HepG2 (cell line): ENCODE measurements around the gene SLC9A8. TPM values are rescaled to one million over a fixed set of nuclear protein-coding genes. Genes with fewer than 3 reads are reported as not detected.

ENCODE experiments used
- AHDC1 ChIP-seq: sonication (generic); formaldehyde crosslinking; IDR thresholded peaks from 2 replicates; pipeline ENCODE4 v1.5.1; 2020; ENCODE audit warnings: mild to moderate bottlenecking, missing genetic modification reagents, borderline replicate concordance
- FOXP1 ChIP-seq, 2 experiments: fragments of 450-650 bp in 1 of 2; IDR thresholded peaks; 2 replicates each; pipeline ENCODE4 v1.6.1; 2017 to 2018; ENCODE audit warnings: antibody characterized with exemption in 1 of 2
- GRHL1 ChIP-seq: sonication (generic); formaldehyde crosslinking; conservative IDR thresholded peaks from 2 replicates; pipeline ENCODE4 v1.8.0; 2022; ENCODE audit warnings: missing genetic modification reagents
- HOXA5 ChIP-seq: sonication (generic); formaldehyde crosslinking; IDR thresholded peaks from 2 replicates; pipeline ENCODE4 v1.4.0; 2020; ENCODE audit warnings: missing genetic modification reagents
- KLF16 ChIP-seq, 2 experiments: sonication (generic) in 1 of 2; formaldehyde crosslinking in 1 of 2; IDR thresholded peaks; 2 replicates each; pipeline versions ENCODE4 v1.6.1 to v1.8.0; 2016 to 2023; ENCODE audit warnings: missing genetic modification reagents in 2 of 2, missing compliant biosample characterization in 1 of 2
- MAFF ChIP-seq: IDR thresholded peaks from 2 replicates; pipeline ENCODE4 v1.6.1; 2011; ENCODE audit warnings: low read depth, low read length, improper control_type of control experiment
- NFE2 ChIP-seq: sonication (generic); formaldehyde crosslinking; IDR thresholded peaks from 2 replicates; pipeline ENCODE4 v1.4.0; 2020; ENCODE audit warnings: missing genetic modification reagents
- POGZ ChIP-seq: sonication (generic); formaldehyde crosslinking; IDR thresholded peaks from 2 replicates; pipeline ENCODE4 v1.4.0; 2020; ENCODE audit warnings: mild to moderate bottlenecking, missing genetic modification reagents
- RNF2 ChIP-seq: fragments of 450-650 bp; conservative IDR thresholded peaks from 2 replicates; pipeline ENCODE4 v1.6.1; 2016; ENCODE audit warnings: low read depth
- STAT5B ChIP-seq: sonication (generic); formaldehyde crosslinking; IDR thresholded peaks from 2 replicates; pipeline ENCODE4 v1.4.0; 2020; ENCODE audit warnings: missing genetic modification reagents
- TCF12 ChIP-seq, 2 experiments: fragments of 450-650 bp in 1 of 2; sonication (generic) in 1 of 2; formaldehyde crosslinking in 1 of 2; IDR thresholded peaks; 2 replicates each; pipeline versions ENCODE4 v1.6.1 to v1.8.0; 2017 to 2022; ENCODE audit warnings: antibody characterized with exemption in 1 of 2, mild to moderate bottlenecking in 1 of 2, missing genetic modification reagents in 1 of 2, moderate library complexity in 1 of 2
- ZNF160 ChIP-seq: sonication (generic); formaldehyde crosslinking; IDR thresholded peaks from 2 replicates; pipeline ENCODE4 v1.8.0; 2022; ENCODE audit warnings: mild to moderate bottlenecking, inconsistent platforms, missing genetic modification reagents
- ZNF383 ChIP-seq: sonication (generic); formaldehyde crosslinking; IDR thresholded peaks from 2 replicates; pipeline ENCODE4 v1.4.0; 2020; ENCODE audit warnings: missing genetic modification reagents, mild to moderate bottlenecking, borderline replicate concordance
- ZNF646 ChIP-seq: sonication (generic); formaldehyde crosslinking; IDR thresholded peaks from 2 replicates; pipeline ENCODE4 v1.9.0; 2021; ENCODE audit warnings: mild to moderate bottlenecking, missing genetic modification reagents
- polyA plus RNA-seq, 8 experiments: library from polyadenylated mRNA; depleted of rRNA in 3 of 8; stranded (reverse) in 7 of 8; unstranded in 1 of 8; fragments of >200 nt; fragmentation: Illumina TruSeq in 4 of 8; extraction: Trizol in 4 of 8; gene quantifications; 2 replicates each; pipeline versions ENCODE4 v1.2.1 to v1.2.3, GENCODE V29; 2011 to 2016; ENCODE audit warnings: low read depth in 4 of 8, missing spikeins in 1 of 8, mixed read lengths in 1 of 8; ENCODE audit not compliant: insufficient read depth in 1 of 8
- total RNA-seq, 5 experiments: library from RNA; depleted of rRNA; stranded (reverse); fragments of >200 nt; fragmentation: Illumina TruSeq; extraction: Trizol; gene quantifications; 2 replicates each; pipeline ENCODE4 v1.2.3, GENCODE V29; 2016; ENCODE audit warnings: low read depth in 1 of 5

The SLC9A8 gene
- total and polyA plus RNA-seq, 2 of the 13 experiments (the other 11 are each of a cell fraction or from before 2014, with no cell fraction given) = 4.1 to 7.4 TPM

GRCh38 chr20:49799698-49800097 is 12.9 kb upstream of the SLC9A8 start (continued):
- TF ChIP-seq ZNF646 (CRISPR knock-in tag) (peak; percentile 96), GRHL1 (no peak), POGZ (CRISPR knock-in tag) (peak; percentile 48; the same call in 1 of the 2 replicates), AHDC1 (peak; percentile 84), HOXA5 (CRISPR knock-in tag) (peak; percentile 46; the same call in 1 of the 2 replicates), NFE2 (no peak), FOXP1 (IDR thresholded peaks at IDR 0.05) (no peak), FOXP1 (CRISPR knock-in tag; IDR thresholded peaks at IDR 0.05) (peak; percentile 49; the same call in 1 of the 2 replicates), MAFF (peak; percentile 72), ZNF160 (no peak), STAT5B (CRISPR knock-in tag) (no peak), RNF2 (no peak), ZNF383 (CRISPR knock-in tag) (no peak), KLF16 (CRISPR knock-in tag; IDR thresholded peaks at IDR 0.05) (peak in 1 of 2 experiments; percentile 54; a peak in 1 of 4 replicates), TCF12 (IDR thresholded peaks at IDR 0.05) (no peak), TCF12 (CRISPR knock-in tag; IDR thresholded peaks at IDR 0.05) (no peak)
